ENCODE measurements around the gene MARK3.

DNA sequence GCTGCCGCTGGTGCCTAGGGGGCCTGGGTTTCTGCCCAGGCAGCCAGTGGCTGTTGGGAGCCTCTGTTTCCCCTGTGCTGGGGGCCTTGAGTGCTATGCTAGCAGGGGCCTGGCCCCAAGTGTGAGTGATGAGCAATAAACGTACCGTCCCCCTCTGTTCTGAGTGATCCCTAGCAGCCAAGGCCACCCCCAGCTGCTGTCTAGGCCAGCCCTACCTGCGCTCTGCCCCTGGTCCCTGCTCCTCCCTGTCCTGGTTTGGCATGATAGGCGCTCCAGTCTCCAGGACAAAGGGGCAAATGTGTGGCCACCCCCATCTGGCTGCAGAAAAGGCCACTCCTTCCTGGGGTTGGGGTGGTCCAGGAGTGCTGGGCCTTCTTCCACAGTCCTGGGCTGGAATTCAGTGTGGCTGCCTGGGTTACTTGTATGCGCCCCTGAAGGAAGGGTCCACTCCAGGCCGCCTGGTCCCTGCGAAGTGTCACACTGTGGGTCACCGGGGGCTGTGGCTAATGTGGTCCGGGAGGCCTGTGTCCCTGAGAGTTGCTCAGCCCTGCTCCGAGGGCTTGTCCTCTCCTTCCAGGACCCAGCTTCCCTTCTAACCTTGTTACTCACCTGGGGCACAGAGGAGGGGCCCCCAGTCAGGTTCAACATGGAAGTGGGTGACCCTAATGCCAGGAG is 150.8 kb downstream of the MARK3 start:
- no peak for TF ChIP-seq POLR2A (IDR thresholded peaks at IDR 0.05)
- TF ChIP-seq, protein P1, sequence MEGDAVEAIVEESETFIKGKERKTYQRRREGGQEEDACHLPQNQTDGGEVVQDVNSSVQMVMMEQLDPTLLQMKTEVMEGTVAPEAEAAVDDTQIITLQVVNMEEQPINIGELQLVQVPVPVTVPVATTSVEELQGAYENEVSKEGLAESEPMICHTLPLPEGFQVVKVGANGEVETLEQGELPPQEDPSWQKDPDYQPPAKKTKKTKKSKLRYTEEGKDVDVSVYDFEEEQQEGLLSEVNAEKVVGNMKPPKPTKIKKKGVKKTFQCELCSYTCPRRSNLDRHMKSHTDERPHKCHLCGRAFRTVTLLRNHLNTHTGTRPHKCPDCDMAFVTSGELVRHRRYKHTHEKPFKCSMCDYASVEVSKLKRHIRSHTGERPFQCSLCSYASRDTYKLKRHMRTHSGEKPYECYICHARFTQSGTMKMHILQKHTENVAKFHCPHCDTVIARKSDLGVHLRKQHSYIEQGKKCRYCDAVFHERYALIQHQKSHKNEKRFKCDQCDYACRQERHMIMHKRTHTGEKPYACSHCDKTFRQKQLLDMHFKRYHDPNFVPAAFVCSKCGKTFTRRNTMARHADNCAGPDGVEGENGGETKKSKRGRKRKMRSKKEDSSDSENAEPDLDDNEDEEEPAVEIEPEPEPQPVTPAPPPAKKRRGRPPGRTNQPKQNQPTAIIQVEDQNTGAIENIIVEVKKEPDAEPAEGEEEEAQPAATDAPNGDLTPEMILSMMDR (IDR thresholded peaks at IDR 0.05) = no peak
